ENCODE results near the gene COL16A1.
A peak's percentile ranks its signal among the peaks of the same experiment; 100 is the strongest.
"Not testable (repeated sequence)": the region's sequence is repeated elsewhere in the genome, so short reads cannot be mapped to it uniquely, and the experiment has no call there.

Gene COL16A1

GRCh38 chr1:31732751-31733289 is 29.0 kb upstream of the COL16A1 start:
- DNase-seq = no peak

DNA sequence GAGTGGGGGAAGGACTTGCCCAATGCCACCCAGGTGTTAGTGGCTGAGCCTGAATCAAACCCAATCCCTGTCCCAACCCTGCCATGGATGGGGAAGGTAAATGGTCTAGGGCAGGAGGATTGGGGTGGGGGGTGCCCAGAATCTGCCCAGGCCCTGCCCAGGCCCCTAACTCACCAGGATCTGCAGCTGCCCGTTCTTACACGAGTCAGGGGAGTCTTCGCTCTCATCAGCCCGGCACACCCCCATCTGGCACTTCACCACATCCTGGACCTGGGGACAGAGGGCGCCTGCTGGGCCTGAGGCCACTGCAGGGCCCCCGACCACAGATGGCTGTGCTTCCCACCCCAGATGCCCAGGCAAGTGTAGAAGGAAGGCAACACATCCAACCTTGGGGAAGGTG is 28.5 kb upstream of the COL16A1 start:
- DNase-seq = no peak

GRCh38 chr1:31731049-31731565 is 27.3 kb upstream of the COL16A1 start:
- no peak for DNase-seq

DNA sequence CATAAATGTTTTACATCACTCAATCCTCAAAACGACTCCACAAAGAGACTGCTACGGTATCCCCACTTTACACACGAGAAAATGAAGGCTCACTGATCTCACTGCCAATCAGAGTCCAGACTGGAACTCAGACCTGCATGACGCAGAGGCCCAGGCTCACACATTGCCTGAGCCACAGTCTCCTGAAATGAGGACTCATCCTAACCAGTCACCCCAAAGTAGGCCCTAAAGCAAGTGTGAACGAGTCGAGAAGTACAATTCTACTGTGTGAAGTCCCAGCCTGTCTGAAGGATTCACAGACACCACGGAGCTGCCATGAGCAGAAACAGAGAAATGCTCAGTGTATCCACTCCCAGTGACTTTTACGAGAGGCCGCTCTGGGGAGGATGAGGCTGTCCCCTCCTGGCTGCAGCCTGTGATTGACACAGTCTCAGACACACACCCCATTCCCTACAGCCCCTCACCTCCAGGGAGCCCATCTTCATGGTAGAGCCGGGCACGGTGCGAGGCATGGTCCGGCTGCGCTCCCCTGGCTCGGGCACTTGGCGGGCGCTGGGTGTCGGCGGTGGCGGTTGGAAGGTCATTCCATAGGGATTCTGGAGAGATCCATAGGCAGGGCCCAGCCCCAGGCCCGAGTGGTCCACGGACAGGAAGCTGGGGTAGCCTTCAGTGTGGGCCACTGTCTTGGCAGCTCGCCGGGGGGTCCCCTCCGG is 26.7 kb upstream of the COL16A1 start:
- DNase-seq = no peak

DNA sequence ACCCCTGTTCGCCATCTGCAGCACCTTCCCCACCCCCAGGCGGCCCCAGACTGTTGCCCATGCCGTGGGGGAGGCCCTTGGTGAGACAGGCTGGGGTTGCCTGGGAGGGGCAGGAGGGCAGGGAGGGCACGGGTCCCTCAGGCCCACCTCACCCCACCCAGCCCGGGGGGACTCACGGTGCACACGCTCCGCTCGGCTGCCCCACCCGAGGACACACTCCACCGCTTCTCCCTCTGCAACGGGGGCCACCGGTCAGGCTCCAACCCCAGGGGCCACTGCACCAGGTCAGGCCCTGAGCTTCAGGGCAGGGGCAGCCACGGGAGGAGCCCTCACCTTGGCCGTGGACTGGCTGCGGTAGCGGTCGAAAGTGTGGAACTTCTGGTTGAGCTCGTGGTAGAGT is 24.0 kb upstream of the COL16A1 start:
- no peak for DNase-seq

- no peak for DNase-seq
These were observed 23.4 kb upstream of the COL16A1 start for GRCh38 chr1:31727195-31727594.

GRCh38 chr1:31726715-31727114 is 22.9 kb upstream of the COL16A1 start:
- DNase-seq = no peak

DNA sequence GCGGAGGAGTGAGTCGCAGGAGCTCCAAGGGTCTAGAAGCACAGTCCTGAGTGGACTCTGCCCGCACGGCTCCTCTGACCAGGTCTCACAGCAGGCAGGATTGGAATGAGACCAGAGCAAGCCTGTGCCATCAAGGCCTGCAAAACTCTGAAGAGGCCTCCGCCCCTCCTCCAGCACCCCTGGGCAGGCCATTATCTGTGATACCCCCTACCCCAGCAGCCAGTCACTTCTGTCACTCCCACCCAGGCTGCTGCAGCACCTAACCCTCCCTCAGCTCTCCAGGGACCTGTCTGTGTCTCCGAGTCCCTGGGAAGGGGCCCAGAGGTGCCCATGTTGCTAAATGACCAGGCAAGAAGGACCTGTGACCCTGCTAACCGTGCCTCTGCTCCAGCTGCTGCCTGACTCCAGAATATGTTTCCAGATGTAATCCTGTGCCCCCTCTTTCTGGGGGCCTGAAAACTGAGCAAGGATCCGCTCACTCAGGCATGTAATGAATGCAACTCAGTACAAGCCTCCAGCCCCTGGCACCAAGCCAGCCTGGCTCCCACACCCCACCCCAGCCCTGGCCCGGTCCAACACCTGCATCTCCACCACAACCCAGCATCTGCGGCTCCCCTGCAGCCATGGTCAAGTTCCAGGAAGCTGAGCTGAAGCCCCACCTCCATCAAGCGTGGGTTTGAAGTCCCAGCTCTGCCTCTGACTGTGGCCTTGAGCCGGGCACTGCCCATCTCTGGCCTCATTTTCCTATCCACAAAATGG is 22.1 kb upstream of the COL16A1 start:
- no peak for DNase-seq

DNA sequence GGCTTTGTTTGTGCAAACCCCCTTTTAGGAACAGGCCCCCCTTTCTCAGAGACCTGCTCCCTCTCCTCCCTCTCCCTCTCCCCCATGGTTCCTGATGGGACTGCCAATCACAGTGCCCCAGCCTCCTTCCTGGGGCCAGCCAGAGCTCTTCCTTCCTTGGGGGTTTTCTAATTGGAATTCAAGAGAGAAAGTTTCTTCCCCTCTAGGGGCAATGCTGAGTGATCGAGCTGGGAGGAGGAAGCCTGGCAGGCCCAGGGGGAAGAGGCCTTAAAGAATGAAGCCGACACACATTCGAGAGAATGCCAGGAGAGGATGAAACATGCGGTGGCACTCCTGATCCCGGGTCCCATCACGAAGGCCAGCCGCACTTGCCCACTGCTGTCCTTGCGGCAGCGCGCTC is 21.3 kb upstream of the COL16A1 start:
- DNase-seq = no peak

DNA sequence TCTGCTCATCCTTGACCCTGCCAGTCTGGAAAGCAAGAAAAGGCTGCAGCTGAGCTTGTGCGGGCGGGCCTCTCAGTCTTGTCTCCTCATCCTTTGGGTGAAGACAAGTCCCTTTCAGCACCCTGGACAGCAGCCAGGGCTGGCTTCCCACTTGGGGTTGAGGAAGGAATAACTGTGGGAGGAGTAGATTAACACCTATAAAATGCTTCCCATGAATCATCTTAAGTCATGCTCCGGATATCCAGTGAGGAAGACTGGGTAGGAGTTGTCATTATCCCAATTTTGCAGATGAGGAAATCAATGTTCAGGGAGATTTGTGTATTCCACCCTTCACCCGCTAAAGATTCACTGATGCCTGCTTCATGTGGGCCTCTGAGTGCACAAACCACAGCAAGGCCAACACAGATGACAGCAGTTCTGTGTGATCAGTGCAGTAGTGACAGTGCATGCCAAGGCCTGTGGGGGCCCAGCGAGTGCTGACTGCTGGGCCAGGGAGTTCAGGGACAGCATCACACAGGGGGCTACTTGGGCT is 20.1 kb upstream of the COL16A1 start:
- DNase-seq = peak; percentile 37 to 72

DNA sequence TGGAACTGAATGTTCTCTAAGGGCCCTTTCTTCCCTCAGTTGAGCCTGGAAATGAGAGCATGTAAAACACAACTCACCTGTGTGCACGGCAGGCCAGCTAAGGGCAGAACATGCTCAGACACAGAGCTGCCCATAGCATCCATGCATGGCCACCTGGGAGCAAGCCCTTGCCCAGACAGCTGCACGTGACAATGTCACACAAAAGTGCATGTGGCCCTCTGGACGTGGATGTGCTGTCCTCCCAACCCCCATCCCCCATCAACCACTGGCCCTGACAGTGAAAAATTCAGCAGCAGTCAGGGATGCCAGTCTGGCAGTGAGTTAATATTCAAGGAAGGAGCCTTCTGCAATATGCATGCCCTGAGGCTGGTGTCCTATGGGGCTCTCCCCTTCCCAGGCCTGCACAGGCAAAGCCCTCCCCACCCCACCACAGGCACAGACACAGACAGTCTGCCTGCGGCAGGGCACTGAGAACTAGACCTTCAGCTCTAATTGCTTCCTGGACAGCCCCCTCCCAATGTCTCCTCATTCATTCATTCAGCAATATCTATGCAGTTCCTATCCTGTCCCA is 14.6 kb upstream of the COL16A1 start:
- DNase-seq = no peak

- DNase-seq = no peak
These were observed 13.5 kb upstream of the COL16A1 start for GRCh38 chr1:31717341-31717740.

GRCh38 chr1:31715873-31716220 is 12.0 kb upstream of the COL16A1 start:
- no peak for DNase-seq

DNA sequence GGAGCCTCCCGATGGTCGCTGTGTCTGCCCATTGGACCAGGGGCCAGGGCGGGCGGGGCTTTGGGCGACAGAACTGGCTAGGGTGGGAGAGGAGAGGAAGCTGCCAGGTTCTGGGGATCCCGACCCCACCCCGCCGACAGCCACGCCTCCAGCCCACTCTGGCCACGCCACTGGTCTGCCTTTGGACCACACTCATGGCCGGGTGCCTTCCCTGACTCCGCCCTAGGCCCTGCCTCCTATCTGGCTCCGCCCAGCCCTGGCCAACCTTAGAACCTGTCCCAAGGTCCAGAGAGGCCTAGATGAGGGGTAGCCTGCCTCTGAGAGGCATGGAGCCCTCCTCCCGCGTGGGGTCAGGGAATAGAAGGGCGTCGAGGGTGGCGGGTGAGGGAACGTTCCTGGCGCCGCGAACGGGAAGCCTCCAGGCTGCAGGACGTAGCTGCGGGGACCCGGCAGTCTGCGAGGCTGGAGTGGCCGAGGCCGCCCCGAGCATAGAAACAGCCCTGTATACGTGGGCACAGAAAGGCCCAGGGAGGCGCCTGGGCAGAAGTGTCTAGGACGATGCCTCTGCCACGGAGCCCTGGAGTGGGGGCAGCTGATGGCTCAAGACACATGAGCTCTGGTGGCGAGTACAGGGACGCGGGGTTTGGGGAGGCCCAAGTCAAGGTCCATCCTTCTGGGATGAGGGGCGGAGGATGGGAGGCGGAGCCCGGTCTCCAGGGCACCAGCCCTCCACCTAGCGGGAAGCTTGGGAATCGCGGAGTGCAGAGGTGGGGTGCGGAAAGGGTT is 11.5 kb upstream of the COL16A1 start:
- DNase-seq = peak; percentile 17 to 54

DNA sequence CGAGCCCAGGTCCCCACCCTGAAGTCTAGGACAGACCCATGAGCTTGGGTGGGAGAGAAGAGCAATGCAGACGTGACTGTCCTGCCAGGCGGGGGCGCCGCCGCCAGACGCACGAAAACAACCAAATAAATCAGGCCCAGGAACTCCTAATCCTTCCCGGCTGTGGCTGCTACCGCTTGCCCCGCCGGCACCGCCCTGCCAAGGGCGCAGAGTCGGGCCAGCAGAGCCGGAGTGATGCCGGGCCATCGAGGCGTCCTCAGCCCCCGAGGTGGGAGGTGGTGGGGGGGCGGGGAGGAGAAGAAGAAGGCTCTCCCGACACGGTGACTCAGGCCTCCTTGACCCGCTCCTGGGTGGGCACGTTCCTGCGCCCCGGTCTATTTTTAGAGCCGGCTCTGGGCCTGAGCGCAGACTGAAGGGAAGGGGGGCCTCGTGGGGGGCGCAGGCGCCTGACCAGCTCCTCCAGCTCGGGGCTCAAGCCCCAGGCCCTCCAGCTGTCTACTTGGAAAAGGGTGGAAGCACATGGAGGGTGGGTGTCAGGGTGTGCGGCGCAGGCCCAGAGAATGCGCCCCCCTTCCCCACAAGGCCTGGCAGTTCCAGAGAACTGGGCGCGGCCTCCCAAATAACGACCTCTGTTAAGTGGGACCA is 10.7 kb upstream of the COL16A1 start:
- DNase-seq = peak in 1 of 2 donors; percentile 12

- DNase-seq = peak in 1 of 2 donors; percentile 36
These were observed 8.8 kb upstream of the COL16A1 start for GRCh38 chr1:31712630-31713029.

GRCh38 chr1:31712068-31712467 is 8.3 kb upstream of the COL16A1 start:
- DNase-seq = no peak

DNA sequence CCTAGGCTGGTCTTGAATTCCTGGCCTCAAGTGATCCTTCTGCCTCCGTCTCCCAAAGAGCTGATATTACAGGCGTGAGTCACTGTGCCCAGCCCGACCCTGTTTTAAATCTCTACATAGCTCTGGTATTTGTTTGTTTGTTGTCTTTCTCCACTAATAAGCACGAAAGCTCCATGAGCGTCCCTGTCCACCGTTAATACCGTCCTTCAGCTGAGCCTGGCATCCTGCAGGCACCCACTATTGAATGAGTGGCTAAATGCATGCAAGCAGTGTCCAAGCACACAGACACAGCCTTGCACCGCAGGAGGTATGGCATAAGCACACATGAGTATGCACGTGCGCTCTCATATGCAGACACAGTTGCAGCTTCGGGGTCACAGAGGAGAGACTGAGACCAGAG is 4.5 kb upstream of the COL16A1 start:
- DNase-seq = no peak

- DNase-seq = peak; percentile 87 to 91
These were observed 3.9 kb upstream of the COL16A1 start for GRCh38 chr1:31707711-31708110.

GRCh38 chr1:31707059-31707600 is 3.3 kb upstream of the COL16A1 start:
- not testable (repeated sequence) for DNase-seq

DNA sequence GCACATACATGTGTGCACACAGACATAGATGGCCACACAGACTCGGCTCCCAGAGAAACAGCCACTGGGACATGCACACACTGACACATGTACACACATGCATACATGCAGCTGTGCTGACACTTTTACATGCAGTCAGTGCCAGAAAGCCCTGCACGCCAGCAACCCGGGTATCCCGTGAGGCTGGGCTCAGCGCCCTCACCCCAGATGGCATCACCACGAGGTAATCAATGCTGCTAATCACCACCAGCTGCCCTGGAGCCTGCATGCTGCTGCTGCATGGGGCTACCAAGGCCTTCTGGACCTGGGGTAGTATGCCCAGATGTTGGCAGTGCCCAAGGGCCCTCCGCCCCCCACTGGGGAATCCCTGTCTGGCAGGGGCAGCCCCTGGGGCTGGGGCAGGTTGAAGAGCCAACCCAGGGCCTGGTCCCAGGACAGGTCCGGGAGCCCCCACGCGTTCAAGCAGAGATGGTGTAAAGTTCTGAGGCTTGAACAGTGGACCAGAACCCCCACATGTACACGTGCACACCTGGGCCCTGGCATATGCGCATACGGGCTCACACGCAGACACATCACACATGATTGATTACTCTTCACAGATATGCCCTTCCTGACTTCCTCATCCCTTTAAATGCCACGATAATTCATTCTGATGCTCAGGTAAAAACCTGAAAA is 2.7 kb upstream of the COL16A1 start:
- no peak for DNase-seq

Measured in inflammatory macrophage treated with lipopolysaccharide for 1 hour (primary cell).